ENCODE results near the gene MORN3. TPM values are rescaled to one million over a fixed set of nuclear protein-coding genes. Genes with fewer than 3 reads are reported as not detected.
A peak's percentile ranks its signal among the peaks of the same experiment; 100 is the strongest.

The MORN3 gene
- total and polyA plus RNA-seq, 9 of the 15 experiments (the other 6 are each of a cell fraction or from before 2014, with no cell fraction given), result 0.09 to 0.27 (median 0.20) TPM

DNA sequence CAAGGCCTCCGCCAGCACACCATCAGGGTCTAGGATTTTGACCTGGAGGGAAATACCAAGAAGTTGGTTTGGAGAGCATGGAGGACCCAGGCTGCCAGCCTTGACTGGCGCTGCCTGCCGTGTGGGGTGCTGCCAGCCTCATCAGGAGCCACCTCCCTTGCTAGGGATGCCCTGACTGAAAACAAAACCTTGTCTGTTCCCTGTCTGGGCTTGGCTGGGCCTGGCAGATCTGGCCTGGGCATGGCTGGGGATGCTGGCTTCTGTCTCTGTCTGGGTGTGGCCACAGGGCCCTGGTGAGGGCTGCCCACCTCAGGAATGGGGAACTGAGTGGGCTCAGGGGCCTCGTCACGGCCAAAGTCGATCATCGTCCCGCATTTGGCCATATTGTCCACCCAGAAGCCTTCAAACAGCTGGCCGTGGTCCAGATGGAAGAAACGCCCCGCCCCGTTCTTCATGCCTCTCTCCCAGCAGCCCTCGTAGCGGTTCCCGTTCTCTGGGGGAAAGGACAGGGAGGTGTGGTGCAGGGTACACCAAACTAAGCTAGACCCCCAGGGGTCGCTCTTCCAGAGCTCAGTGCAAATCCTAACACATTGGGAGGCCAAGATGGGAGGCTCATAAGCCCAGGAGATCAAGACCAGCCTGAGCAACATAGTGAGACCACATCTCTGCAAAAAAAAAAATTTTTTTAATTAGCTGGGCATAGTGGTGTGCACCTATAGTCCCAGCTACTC lies 16.5 kb downstream of the MORN3 start:
- Histone ChIP-seq H3K4me3 (no peak overlapping the region), H3K9ac (ENCODE audit: insufficient read depth in 1 of 2, low read depth in 2 of 2, low read length in 2 of 2) (no peak overlapping the region; a peak in 1 of 4 replicates), H4K20me1 (replicated peaks; ENCODE audit: control insufficient read depth, insufficient read depth, low read length) (no peaks in the 10 kb centered on the region), H3K4me2 (ENCODE audit: insufficient read depth, low read length) (no peak overlapping the region), H3K79me2 (ENCODE audit: control insufficient read depth, insufficient read depth, low read length) (no peaks in the 10 kb centered on the region), H3K27ac (ENCODE audit: extremely low read depth, low read depth, low read length) (no peak overlapping the region), H3K4me1 (replicated peaks in 1 of 2; ENCODE audit: control insufficient read depth in 2 of 2, insufficient read depth in 2 of 2, low read length in 2 of 2) (peaks cover 26 to 34% of the 10 kb centered on the region in 2 experiments), H2AFZ (ENCODE audit: low read depth, low read length) (no peak overlapping the region), H3K9me3 (replicated peaks; ENCODE audit: control insufficient read depth, insufficient read depth, low read depth, low read length) (no peaks in the 10 kb centered on the region; the same call in 1 of the 2 replicates), H3K36me3 (ENCODE audit: control insufficient read depth, insufficient read depth, low read length) (no peaks in the 10 kb centered on the region), H3K27me3 (ENCODE audit: control insufficient read depth in 2 of 2, insufficient read depth in 2 of 2, low read length in 2 of 2) (no peaks in the 10 kb centered on the region), H3K9me1 (ENCODE audit: control insufficient read depth, insufficient read depth, low read length) (peaks cover 2% of the 10 kb centered on the region)
- no TSS peak for BruUV-seq (replicated peaks)
- DNase-seq (ENCODE audit: extremely low read depth in 1 of 4, low spot score in 3 of 4), result peak in 1 of 4 experiments; percentile 13
- TF ChIP-seq, protein P1, sequence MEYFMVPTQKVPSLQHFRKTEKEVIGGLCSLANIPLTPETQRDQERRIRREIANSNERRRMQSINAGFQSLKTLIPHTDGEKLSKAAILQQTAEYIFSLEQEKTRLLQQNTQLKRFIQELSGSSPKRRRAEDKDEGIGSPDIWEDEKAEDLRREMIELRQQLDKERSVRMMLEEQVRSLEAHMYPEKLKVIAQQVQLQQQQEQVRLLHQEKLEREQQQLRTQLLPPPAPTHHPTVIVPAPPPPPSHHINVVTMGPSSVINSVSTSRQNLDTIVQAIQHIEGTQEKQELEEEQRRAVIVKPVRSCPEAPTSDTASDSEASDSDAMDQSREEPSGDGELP (CRISPR knock-in tag; IDR thresholded peaks at IDR 0.05; ENCODE audit: borderline replicate concordance), result 0 out of 2 replicates have a peak, but pooled peaks have one; percentile 28
- TF ChIP-seq ZNF354B (CRISPR knock-in tag; IDR thresholded peaks at IDR 0.05) (no peak), DACH1 (IDR thresholded peaks at IDR 0.05; ENCODE audit: partially characterized antibody) (no peak), NFIC (IDR thresholded peaks at IDR 0.05) (peak; percentile 48), ZNF143 (CRISPR knock-in tag; IDR thresholded peaks at IDR 0.05) (0 out of 2 replicates have a peak, but pooled peaks have one; percentile 36)
- TF ChIP-seq, protein P2, sequence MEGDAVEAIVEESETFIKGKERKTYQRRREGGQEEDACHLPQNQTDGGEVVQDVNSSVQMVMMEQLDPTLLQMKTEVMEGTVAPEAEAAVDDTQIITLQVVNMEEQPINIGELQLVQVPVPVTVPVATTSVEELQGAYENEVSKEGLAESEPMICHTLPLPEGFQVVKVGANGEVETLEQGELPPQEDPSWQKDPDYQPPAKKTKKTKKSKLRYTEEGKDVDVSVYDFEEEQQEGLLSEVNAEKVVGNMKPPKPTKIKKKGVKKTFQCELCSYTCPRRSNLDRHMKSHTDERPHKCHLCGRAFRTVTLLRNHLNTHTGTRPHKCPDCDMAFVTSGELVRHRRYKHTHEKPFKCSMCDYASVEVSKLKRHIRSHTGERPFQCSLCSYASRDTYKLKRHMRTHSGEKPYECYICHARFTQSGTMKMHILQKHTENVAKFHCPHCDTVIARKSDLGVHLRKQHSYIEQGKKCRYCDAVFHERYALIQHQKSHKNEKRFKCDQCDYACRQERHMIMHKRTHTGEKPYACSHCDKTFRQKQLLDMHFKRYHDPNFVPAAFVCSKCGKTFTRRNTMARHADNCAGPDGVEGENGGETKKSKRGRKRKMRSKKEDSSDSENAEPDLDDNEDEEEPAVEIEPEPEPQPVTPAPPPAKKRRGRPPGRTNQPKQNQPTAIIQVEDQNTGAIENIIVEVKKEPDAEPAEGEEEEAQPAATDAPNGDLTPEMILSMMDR (IDR thresholded peaks at IDR 0.05 in 2 of 3, conservative IDR thresholded peaks at IDR 0.05 in 1 of 3; ENCODE audit: insufficient read depth in 2 of 3, low read depth in 1 of 3, low read length in 3 of 3), result peak in 1 of 3 experiments; percentile 16; a peak in 1 of 6 replicates
- TF ChIP-seq, protein P3, sequence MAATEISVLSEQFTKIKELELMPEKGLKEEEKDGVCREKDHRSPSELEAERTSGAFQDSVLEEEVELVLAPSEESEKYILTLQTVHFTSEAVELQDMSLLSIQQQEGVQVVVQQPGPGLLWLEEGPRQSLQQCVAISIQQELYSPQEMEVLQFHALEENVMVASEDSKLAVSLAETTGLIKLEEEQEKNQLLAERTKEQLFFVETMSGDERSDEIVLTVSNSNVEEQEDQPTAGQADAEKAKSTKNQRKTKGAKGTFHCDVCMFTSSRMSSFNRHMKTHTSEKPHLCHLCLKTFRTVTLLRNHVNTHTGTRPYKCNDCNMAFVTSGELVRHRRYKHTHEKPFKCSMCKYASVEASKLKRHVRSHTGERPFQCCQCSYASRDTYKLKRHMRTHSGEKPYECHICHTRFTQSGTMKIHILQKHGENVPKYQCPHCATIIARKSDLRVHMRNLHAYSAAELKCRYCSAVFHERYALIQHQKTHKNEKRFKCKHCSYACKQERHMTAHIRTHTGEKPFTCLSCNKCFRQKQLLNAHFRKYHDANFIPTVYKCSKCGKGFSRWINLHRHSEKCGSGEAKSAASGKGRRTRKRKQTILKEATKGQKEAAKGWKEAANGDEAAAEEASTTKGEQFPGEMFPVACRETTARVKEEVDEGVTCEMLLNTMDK (IDR thresholded peaks at IDR 0.05; ENCODE audit: borderline replicate concordance, insufficient read depth, low read depth, low read length, poor library complexity, severe bottlenecking), result peak; percentile 31
- TF ChIP-seq, protein P4, sequence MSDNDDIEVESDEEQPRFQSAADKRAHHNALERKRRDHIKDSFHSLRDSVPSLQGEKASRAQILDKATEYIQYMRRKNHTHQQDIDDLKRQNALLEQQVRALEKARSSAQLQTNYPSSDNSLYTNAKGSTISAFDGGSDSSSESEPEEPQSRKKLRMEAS (CRISPR knock-in tag; IDR thresholded peaks at IDR 0.05), result 0 out of 2 replicates have a peak, but pooled peaks have one; percentile 14
- TF ChIP-seq, protein P5, sequence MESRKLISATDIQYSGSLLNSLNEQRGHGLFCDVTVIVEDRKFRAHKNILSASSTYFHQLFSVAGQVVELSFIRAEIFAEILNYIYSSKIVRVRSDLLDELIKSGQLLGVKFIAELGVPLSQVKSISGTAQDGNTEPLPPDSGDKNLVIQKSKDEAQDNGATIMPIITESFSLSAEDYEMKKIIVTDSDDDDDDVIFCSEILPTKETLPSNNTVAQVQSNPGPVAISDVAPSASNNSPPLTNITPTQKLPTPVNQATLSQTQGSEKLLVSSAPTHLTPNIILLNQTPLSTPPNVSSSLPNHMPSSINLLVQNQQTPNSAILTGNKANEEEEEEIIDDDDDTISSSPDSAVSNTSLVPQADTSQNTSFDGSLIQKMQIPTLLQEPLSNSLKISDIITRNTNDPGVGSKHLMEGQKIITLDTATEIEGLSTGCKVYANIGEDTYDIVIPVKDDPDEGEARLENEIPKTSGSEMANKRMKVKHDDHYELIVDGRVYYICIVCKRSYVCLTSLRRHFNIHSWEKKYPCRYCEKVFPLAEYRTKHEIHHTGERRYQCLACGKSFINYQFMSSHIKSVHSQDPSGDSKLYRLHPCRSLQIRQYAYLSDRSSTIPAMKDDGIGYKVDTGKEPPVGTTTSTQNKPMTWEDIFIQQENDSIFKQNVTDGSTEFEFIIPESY (CRISPR knock-in tag; IDR thresholded peaks at IDR 0.05), result peak; percentile 56
- in situ Hi-C loops (cut with MboI), result no loop called here
- no peak for FAIRE-seq
- ATAC-seq, result peak; percentile 11; the same call in 1 of the 3 replicates
- ChIA-PET POLR2A (interaction anchor here (1.2 to 2.4 kb wide), 2 partner anchors 9 to 11 kb away, joined by 4 to 6 read pairs; no protein-coding TSS in a partner anchor), CTCF (ENCODE audit: low intra/inter-chr PET ratio) (no interaction called here)
- 53% methylated on average over 11 of the region's 16 CpGs for WGBS (ENCODE audit: insufficient coverage, low coverage, missing lambda C conversion rate)
- intact Hi-C loops (cut with micrococcal nuclease), result no loop called here
